Thyroid gland (tissue), 4 donors: Measurements from ENCODE around the gene TRPM6.

Experiments
- POLR2A ChIP-seq, 2 donors: fragments of 450-650 bp; IDR thresholded peaks; one replicate each; pipeline ENCODE4 v1.6.1; 2017; ENCODE audit warnings: antibody characterized with exemption in 2 of 2, mild to moderate bottlenecking in 2 of 2, moderate library complexity in 1 of 2
- TF ChIP-seq, protein P1 (sequence below), 6 experiments: fragments of 200-600 bp in 3 of 6; fragments of 450-650 bp in 3 of 6; sonication (generic) in 3 of 6; IDR thresholded peaks; one replicate each; pipeline ENCODE4 v1.5.1; 2016 to 2019; ENCODE audit warnings: antibody characterized with exemption in 6 of 6, mild to moderate bottlenecking in 2 of 6, inconsistent platforms in 1 of 6, moderate library complexity in 1 of 6

DNA sequence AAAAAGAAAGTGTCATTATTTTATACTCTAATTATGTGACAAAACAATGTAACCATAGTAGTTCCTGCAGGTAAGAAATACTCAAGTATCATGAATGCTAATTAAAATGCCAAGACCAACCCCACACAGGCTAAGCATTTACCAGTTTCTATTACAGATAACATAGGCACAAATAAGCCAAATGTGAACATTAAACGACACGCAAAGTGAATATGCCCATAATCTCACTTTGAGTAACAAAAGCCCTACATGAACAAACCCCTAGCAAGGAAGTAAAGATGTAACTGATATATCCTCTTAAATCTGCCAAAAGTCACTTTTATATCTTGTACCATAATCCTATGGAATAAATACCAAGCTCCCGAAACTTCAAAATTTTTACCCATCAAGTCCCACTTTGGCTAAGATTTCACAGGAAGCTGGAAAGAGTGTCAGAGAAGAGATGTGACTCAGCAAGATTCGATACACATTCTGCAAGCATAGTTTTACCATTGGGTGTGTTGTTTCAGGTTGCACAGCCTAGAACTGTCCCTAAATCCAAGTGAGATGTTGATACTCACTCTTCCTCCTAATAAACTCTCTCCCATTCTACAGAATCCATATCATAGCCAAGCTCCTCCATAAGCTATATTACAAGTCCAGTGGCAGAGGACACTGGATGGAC, 28.8 kb downstream of the TRPM6 start:
- no peak for TF ChIP-seq POLR2A (IDR thresholded peaks at IDR 0.05)
- TF ChIP-seq, protein P1, sequence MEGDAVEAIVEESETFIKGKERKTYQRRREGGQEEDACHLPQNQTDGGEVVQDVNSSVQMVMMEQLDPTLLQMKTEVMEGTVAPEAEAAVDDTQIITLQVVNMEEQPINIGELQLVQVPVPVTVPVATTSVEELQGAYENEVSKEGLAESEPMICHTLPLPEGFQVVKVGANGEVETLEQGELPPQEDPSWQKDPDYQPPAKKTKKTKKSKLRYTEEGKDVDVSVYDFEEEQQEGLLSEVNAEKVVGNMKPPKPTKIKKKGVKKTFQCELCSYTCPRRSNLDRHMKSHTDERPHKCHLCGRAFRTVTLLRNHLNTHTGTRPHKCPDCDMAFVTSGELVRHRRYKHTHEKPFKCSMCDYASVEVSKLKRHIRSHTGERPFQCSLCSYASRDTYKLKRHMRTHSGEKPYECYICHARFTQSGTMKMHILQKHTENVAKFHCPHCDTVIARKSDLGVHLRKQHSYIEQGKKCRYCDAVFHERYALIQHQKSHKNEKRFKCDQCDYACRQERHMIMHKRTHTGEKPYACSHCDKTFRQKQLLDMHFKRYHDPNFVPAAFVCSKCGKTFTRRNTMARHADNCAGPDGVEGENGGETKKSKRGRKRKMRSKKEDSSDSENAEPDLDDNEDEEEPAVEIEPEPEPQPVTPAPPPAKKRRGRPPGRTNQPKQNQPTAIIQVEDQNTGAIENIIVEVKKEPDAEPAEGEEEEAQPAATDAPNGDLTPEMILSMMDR (IDR thresholded peaks at IDR 0.05) = no peak
